OCI-LY7 (cell line): ENCODE data around the gene PARD3.

Experiments
- EZH2phosphoT487 ChIP-seq: fragments of 200-600 bp; sonication (generic); IDR thresholded peaks from 2 replicates; pipeline ENCODE4 v1.6.1; 2018; ENCODE audit warnings: low read depth, borderline replicate concordance, mild to moderate bottlenecking, mixed run types, antibody characterized with exemption, low read length, moderate library complexity, mixed read lengths
- TF ChIP-seq, protein P1 (sequence below): fragments of 200-600 bp; sonication (generic); conservative IDR thresholded peaks from 2 replicates; pipeline ENCODE4 v1.5.1; 2014; ENCODE audit warnings: mild to moderate bottlenecking, antibody characterized with exemption, low read length, moderate library complexity, mixed read lengths

DNA sequence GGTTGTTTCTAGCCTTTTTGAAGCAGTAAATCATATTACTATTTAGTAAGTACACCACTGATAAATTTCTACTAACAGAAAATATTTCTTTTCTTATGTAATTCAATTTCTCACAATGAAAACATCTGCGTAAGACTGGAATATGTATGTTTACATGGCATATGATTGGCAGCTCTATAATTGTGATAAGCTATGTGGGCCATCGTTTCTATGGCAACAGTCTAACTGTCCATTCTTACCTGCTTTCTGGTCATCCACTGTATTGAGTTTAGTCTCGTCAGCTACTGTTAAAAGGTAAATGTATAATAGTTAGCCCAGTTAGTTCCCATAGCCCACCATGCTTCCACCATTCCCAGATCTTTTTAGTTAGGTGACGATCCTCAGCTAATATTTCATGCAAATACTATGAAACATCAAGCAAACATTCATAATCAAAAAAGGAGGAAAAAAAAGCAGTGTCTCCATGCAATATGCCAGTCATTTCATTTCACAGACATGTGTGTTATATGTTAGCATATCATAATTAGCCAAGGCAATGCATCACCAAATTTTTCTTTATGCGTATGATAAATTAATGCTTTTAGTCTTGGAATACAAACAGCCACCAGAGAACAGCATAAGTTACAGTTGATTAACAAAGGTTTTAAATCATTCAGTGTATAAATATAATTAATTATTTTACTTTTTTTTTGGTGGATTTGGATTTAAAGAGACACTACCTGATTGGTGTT is 479.0 kb downstream of the PARD3 start:
- TF ChIP-seq EZH2phosphoT487 = no peak
- TF ChIP-seq, protein P1, sequence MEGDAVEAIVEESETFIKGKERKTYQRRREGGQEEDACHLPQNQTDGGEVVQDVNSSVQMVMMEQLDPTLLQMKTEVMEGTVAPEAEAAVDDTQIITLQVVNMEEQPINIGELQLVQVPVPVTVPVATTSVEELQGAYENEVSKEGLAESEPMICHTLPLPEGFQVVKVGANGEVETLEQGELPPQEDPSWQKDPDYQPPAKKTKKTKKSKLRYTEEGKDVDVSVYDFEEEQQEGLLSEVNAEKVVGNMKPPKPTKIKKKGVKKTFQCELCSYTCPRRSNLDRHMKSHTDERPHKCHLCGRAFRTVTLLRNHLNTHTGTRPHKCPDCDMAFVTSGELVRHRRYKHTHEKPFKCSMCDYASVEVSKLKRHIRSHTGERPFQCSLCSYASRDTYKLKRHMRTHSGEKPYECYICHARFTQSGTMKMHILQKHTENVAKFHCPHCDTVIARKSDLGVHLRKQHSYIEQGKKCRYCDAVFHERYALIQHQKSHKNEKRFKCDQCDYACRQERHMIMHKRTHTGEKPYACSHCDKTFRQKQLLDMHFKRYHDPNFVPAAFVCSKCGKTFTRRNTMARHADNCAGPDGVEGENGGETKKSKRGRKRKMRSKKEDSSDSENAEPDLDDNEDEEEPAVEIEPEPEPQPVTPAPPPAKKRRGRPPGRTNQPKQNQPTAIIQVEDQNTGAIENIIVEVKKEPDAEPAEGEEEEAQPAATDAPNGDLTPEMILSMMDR = no peak
